ENCODE results near the gene CNTNAP5.

CNTNAP5 gene

GRCh38 chr2:124485659-124486058 is 460.6 kb downstream of the CNTNAP5 start:
- DNase-seq (ENCODE audit: low read depth), result no peak
- no peak overlapping the region for H3K4me3 ChIP-seq (ENCODE audit: control insufficient read depth, low read depth, low read length)
- TF ChIP-seq CTCF (conservative IDR thresholded peaks at IDR 0.05; ENCODE audit: control insufficient read depth, insufficient read depth, low read depth, low read length), result no peak

DNA sequence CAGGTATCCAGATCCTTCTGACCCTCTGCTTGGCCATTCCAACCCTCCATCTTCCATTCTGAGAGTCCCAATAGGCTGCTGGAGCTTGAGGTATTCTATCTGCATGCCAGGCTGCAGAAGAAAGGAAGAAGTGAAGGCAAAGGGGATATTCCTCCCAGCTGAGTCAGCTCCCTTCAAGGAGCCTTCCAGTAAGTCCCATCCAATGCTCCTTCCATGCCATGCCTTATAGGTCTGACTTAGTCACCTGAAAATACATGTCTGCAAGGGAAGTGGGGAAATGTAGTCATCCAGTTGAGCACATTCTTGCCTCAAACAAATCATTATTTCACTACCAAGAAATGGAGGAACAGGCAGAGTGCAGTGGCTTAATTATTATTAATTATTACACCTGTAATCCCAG is 464.6 kb downstream of the CNTNAP5 start:
- no peak for TF ChIP-seq CTCF (conservative IDR thresholded peaks at IDR 0.05; ENCODE audit: control insufficient read depth, insufficient read depth, low read depth, low read length)
- no peak for DNase-seq (ENCODE audit: low read depth)
- H3K4me3 ChIP-seq (ENCODE audit: control insufficient read depth, low read depth, low read length), result no peak overlapping the region

GRCh38 chr2:124501575-124502152 is 476.6 kb downstream of the CNTNAP5 start:
- DNase-seq (ENCODE audit: low read depth), result no peak
- no peak overlapping the region for H3K4me3 ChIP-seq (ENCODE audit: control insufficient read depth, low read depth, low read length)
- TF ChIP-seq CTCF (conservative IDR thresholded peaks at IDR 0.05; ENCODE audit: control insufficient read depth, insufficient read depth, low read depth, low read length), result no peak

DNA sequence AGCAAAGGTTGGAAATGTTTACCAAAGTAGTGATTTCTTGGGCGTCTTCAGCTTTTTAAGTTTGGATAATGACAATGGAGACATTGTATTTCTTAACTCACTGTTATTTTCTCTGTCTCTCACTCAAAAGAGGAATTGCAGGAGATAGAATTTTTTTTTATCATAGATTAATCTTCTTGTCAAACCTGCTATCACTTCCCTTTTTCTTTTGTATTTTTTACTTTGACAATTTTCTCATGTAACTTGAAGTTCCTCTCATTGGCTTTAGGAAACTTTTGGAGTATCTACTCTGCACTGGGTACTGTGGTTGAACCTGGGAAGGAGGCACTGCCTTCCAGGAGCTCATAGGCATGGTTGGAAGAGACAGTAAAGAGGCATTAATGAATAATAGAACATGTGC is 489.1 kb downstream of the CNTNAP5 start:
- TF ChIP-seq CTCF (conservative IDR thresholded peaks at IDR 0.05; ENCODE audit: control insufficient read depth, insufficient read depth, low read depth, low read length), result no peak
- DNase-seq (ENCODE audit: low read depth), result no peak
- H3K4me3 ChIP-seq (ENCODE audit: control insufficient read depth, low read depth, low read length), result no peak overlapping the region

DNA sequence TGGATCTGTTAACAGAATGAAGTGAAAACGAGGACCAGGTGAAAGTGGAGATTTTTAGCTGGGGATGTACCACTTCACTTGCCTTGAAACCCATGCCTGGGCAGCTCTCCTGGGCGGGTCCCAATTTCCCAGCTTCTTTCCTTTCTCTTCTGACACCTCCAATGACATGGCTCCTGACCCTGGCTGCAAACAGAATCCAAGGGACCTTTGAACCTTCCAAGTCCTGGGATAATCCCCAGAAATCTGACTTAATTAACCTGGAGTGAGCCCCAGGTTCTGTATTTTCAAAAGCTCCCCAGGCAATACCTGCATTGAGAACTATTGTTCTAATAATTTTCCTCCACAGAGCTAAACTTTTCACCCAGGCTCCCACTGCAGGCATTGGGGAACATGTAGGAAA is 495.9 kb downstream of the CNTNAP5 start:
- TF ChIP-seq CTCF (conservative IDR thresholded peaks at IDR 0.05; ENCODE audit: control insufficient read depth, insufficient read depth, low read depth, low read length), result no peak
- no peak for DNase-seq (ENCODE audit: low read depth)
- no peak overlapping the region for H3K4me3 ChIP-seq (ENCODE audit: control insufficient read depth, low read depth, low read length)

DNA sequence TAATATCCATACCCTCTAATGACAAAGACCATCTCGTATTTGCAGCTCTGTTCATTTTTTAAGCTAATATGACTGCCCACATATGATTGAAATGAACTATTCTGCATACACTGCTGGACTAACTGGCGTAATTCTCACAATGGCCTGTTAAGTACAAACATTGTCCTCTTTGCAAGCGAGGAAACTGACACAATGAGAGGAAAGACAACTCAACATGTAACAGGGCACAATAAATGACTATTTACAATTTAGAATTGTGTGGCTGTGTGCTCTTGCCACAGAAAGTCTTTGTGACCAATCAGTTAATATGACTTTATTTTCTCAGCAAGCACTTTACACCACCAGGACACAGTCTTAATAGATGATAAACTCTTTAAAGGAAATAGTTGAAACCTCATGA is 498.0 kb downstream of the CNTNAP5 start:
- TF ChIP-seq CTCF (conservative IDR thresholded peaks at IDR 0.05; ENCODE audit: control insufficient read depth, insufficient read depth, low read depth, low read length), result no peak
- H3K4me3 ChIP-seq (ENCODE audit: control insufficient read depth, low read depth, low read length), result no peak overlapping the region
- no peak for DNase-seq (ENCODE audit: low read depth)
